SU-DHL-6 (cell line): ENCODE results near the gene SNX25.

Source experiments
- CTCF ChIP-seq: fragments of 200-600 bp; sonication (generic); IDR thresholded peaks from one replicate; pipeline ENCODE4 v1.5.1; 2017; ENCODE audit warnings: antibody characterized with exemption, mild to moderate bottlenecking, low read length, moderate library complexity; ENCODE audit not compliant: insufficient read depth, poor library complexity, severe bottlenecking
- EZH2phosphoT487 ChIP-seq: fragments of 200-600 bp; sonication (generic), shearing (Covaris generic); conservative IDR thresholded peaks from 2 replicates; pipeline ENCODE4 v1.6.1; 2018; ENCODE audit warnings: mild to moderate bottlenecking, antibody characterized with exemption, low read length, moderate library complexity, mixed read lengths

- TF ChIP-seq CTCF (no peak), EZH2phosphoT487 (no peak)
These were observed 170.2 kb downstream of the SNX25 start for GRCh38 chr4:185379326-185380295.
